Lung (tissue), 12 donors: ENCODE measurements around the gene SLC16A3. TPM values are rescaled to one million over a fixed set of nuclear protein-coding genes. Genes with fewer than 3 reads are reported as not detected.

Source experiments
- ATAC-seq: fragments of 200-7000 bp; cut with Tn5 transposase; one replicate; pipeline ENCODE4 v1.9.1; 2020; ENCODE audit warnings: moderate number of reproducible peaks; ENCODE audit not compliant: insufficient read depth, low FRiP score
- DNase-seq, 3 donors: peaks; one replicate each; pipeline ENCODE4 v3.0.0-alpha.2; 2013 to 2017
- H3K27ac ChIP-seq, 2 donors: one replicate each; pipeline ENCODE4 v1.5.1; 2013; ENCODE audit warnings: mild to moderate bottlenecking in 2 of 2, moderate library complexity in 2 of 2, control low read depth in 1 of 2, inconsistent platforms in 1 of 2, low read depth in 1 of 2, low read length in 1 of 2
- H3K27me3 ChIP-seq, 3 donors: one replicate each; pipeline ENCODE4 v1.5.1; 2013; ENCODE audit warnings: low read length in 2 of 3; ENCODE audit not compliant: control insufficient read depth in 3 of 3, insufficient read depth in 3 of 3
- H3K36me3 ChIP-seq, 4 donors: one replicate each; pipeline ENCODE4 v1.5.1; 2013; ENCODE audit warnings: low read length in 4 of 4, mild to moderate bottlenecking in 1 of 4, moderate library complexity in 1 of 4; ENCODE audit not compliant: control insufficient read depth in 4 of 4, insufficient read depth in 4 of 4
- H3K4me1 ChIP-seq, 5 donors: one replicate each; pipeline ENCODE4 v1.5.1; 2013; ENCODE audit warnings: low read length in 5 of 5, mild to moderate bottlenecking in 2 of 5, moderate library complexity in 1 of 5; ENCODE audit not compliant: control insufficient read depth in 5 of 5, insufficient read depth in 5 of 5
- H3K4me3 ChIP-seq: one replicate; pipeline ENCODE4 v1.5.1; 2013; ENCODE audit warnings: mild to moderate bottlenecking, control low read depth, moderate library complexity
- H3K9ac ChIP-seq, 2 donors: one replicate each; pipeline ENCODE4 v1.5.1; 2013; ENCODE audit warnings: low read length in 2 of 2, control low read depth in 1 of 2; ENCODE audit not compliant: insufficient read depth in 1 of 2
- H3K9me3 ChIP-seq, 4 donors: one replicate each; pipeline ENCODE4 v1.5.1; 2013; ENCODE audit warnings: low read length in 3 of 4, mild to moderate bottlenecking in 1 of 4, moderate library complexity in 1 of 4; ENCODE audit not compliant: control insufficient read depth in 4 of 4, insufficient read depth in 3 of 4
- CTCF ChIP-seq: IDR thresholded peaks from 2 replicates; pipeline ENCODE4 v1.5.1; 2012; ENCODE audit warnings: mild to moderate bottlenecking; ENCODE audit errors: control extremely low read depth, extremely low read depth
- WGBS, 2 donors: extraction: QIAGEN DNeasy Blood & Tissue Kit; methylation state at CpG; one replicate each; pipeline ENCODE4 v1.1.7; 2013; 5-methylcytosine and 5-hydroxymethylcytosine counted together
- polyA plus RNA-seq, 2 donors: library from polyadenylated mRNA; stranded (reverse); fragments of 200-250 nt; gene quantifications; one replicate each; pipeline ENCODE4 v1.2.1, GENCODE V29; 2013
- total RNA-seq, 2 donors: library from RNA; depleted of rRNA in 1 of 2; stranded (reverse); fragments of >200 nt in 1 of 2; gene quantifications; one replicate each; pipeline ENCODE4 v1.2.1, GENCODE V29; 2014 to 2021
- donor health status: control.
- donor health status: control.
- donor health status: Bipolar disorder and iron deficiency.
- donor health status: healthy.
- donor health status: DM: yes; HTN: yes; CAD: no.

SLC16A3 gene
- total and polyA plus RNA-seq, 4 donors, result 31.0 to 309 (median 93.4) TPM

GRCh38 chr17:82237083-82237745 lies 8.4 kb downstream of the SLC16A3 start:
- Histone ChIP-seq H3K27ac (peak overlapping the region in 1 of 2 donors; percentile 20), H3K27me3 (no peaks in the 10 kb centered on the region), H3K4me3 (no peak overlapping the region), H3K9me3 (no peaks in the 10 kb centered on the region), H3K9ac (no peak overlapping the region), H3K4me1 (peaks cover 12 to 62% (median 55%) of the 10 kb centered on the region in 5 donors), H3K36me3 (peaks cover 0 to 27% (median 2%) of the 10 kb centered on the region in 4 donors)
- no peak for TF ChIP-seq CTCF
- ATAC-seq (no peak), DNase-seq (peak in 1 of 3 donors; percentile 48)
- WGBS, 2 donors, result 86 to 92% methylated on average over 58 to 59 of the region's 59 CpGs

- Histone ChIP-seq H3K27ac (peak overlapping the region in 1 of 2 donors; percentile 66), H3K4me3 (no peak overlapping the region), H3K9me3 (no peaks in the 10 kb centered on the region), H3K4me1 (peaks cover 16 to 67% (median 54%) of the 10 kb centered on the region in 5 donors), H3K9ac (no peak overlapping the region), H3K36me3 (peaks cover 0 to 30% (median 2%) of the 10 kb centered on the region in 4 donors), H3K27me3 (no peaks in the 10 kb centered on the region)
- DNase-seq, result no peak
- ATAC-seq, result no peak
- no peak for TF ChIP-seq CTCF
- 77 to 79% methylated on average over 32 to 34 of the region's 34 CpGs for WGBS, 2 donors
Measured at GRCh38 chr17:82237746-82238471, 9.1 kb downstream of the SLC16A3 start.

GRCh38 chr17:82238472-82239201 lies 9.8 kb downstream of the SLC16A3 start:
- Histone ChIP-seq H3K27me3 (no peaks in the 10 kb centered on the region), H3K9me3 (no peaks in the 10 kb centered on the region), H3K4me3 (no peak overlapping the region), H3K4me1 (peaks cover 20 to 69% (median 54%) of the 10 kb centered on the region in 5 donors), H3K9ac (no peak overlapping the region), H3K27ac (peak overlapping the region in 1 of 2 donors; percentile 66), H3K36me3 (peaks cover 0 to 36% (median 8%) of the 10 kb centered on the region in 4 donors)
- peak; percentile 64 for ATAC-seq
- TF ChIP-seq CTCF, result no peak
- WGBS, 2 donors, result 27 to 28% methylated on average over 33 of the region's 33 CpGs
- DNase-seq, result peak; percentile 58 to 80 (median 76)
